K562 (cell line): ENCODE results near the gene PITPNC1. TPM values are rescaled to one million over a fixed set of nuclear protein-coding genes. Genes with fewer than 3 reads are reported as not detected.
A peak's percentile ranks its signal among the peaks of the same experiment; 100 is the strongest.

ENCODE experiments used
- DPF2 ChIP-seq: fragments of 450-650 bp; IDR thresholded peaks from 2 replicates; pipeline ENCODE4 v1.6.1; 2016
- EHMT2 ChIP-seq: fragments of 450-650 bp; IDR thresholded peaks from 2 replicates; pipeline ENCODE4 v1.6.1; 2018; ENCODE audit warnings: antibody characterized with exemption
- EP400 ChIP-seq: fragments of 450-650 bp; IDR thresholded peaks from 2 replicates; pipeline ENCODE4 v1.6.1; 2017; ENCODE audit warnings: antibody characterized with exemption, mild to moderate bottlenecking, moderate library complexity
- ERF ChIP-seq: fragments of 450-650 bp; formaldehyde crosslinking; IDR thresholded peaks from 2 replicates; pipeline ENCODE4 v1.4.0; 2020; ENCODE audit warnings: mild to moderate bottlenecking, mixed read lengths
- MECOM ChIP-seq: fragments of 250-450 bp; sonication (Bioruptor Pico); IDR thresholded peaks from 2 replicates; pipeline ENCODE4 v1.8.0; 2022; ENCODE audit warnings: inconsistent platforms
- MTF1 ChIP-seq: fragments of 250-450 bp; sonication (Bioruptor Pico); IDR thresholded peaks from 2 replicates; pipeline ENCODE4 v1.9.0; 2021; ENCODE audit warnings: moderate library complexity, mild to moderate bottlenecking, inconsistent platforms, borderline replicate concordance
- POLR2AphosphoS2 ChIP-seq: IDR thresholded peaks from 2 replicates; pipeline ENCODE4 v1.6.1; 2012; ENCODE audit warnings: low read length, improper control_type of control experiment
- SMARCC2 ChIP-seq: fragments of 450-650 bp; IDR thresholded peaks from 2 replicates; pipeline ENCODE4 v1.6.1; 2017; ENCODE audit warnings: antibody characterized with exemption, moderate library complexity, mild to moderate bottlenecking, low read depth
- TBP ChIP-seq: optimal IDR thresholded peaks from 2 replicates; pipeline ENCODE3; 2011; ENCODE audit warnings: low read depth, low read length, improper control_type of control experiment
- TFAM ChIP-seq: fragments of 250-450 bp; sonication (Bioruptor Pico); conservative IDR thresholded peaks from 2 replicates; pipeline ENCODE4 v1.5.0; 2021; ENCODE audit warnings: mild to moderate bottlenecking, moderate library complexity
- ZNF140 ChIP-seq: fragments of 250-450 bp; sonication (Bioruptor Pico); IDR thresholded peaks from 2 replicates; pipeline ENCODE4 v1.8.0; 2021; ENCODE audit warnings: moderate library complexity, mild to moderate bottlenecking, inconsistent platforms
- polyA plus RNA-seq, 8 experiments: library from polyadenylated mRNA; depleted of rRNA in 4 of 8; stranded (reverse) in 5 of 8; unstranded in 3 of 8; fragments of >200 nt; fragmentation: Nextera tagmentation in 2 of 8; fragmentation: Illumina TruSeq in 1 of 8; extraction: Ambion mirVana in 2 of 8; extraction: Trizol in 1 of 8; gene quantifications; 2 replicates each; pipeline versions ENCODE4 v1.2.1 to v1.2.3, GENCODE V29; 2011 to 2014; ENCODE audit warnings: inconsistent platforms in 1 of 8, missing spikeins in 1 of 8
- total RNA-seq, 7 experiments: library from RNA; depleted of rRNA in 6 of 7; stranded (reverse); fragments of >200 nt in 6 of 7; fragmentation: Illumina TruSeq in 2 of 7; extraction: Trizol in 2 of 7; gene quantifications; 2 replicates each; pipeline versions ENCODE4 v1.2.1 to v1.2.3, GENCODE V29; 2011 to 2021; ENCODE audit warnings: low replicate concordance in 1 of 7
- TF ChIP-seq, protein P1 (sequence below): fragments of 450-650 bp; formaldehyde crosslinking; IDR thresholded peaks from 2 replicates; pipeline ENCODE4 v1.4.0; 2020; ENCODE audit warnings: mild to moderate bottlenecking
- TF ChIP-seq, protein P2 (sequence below): fragments of 200-800 bp; sonication (Bioruptor generic); IDR thresholded peaks from 2 replicates; pipeline ENCODE4 v1.6.1; 2017; ENCODE audit warnings: missing genetic modification characterization, missing compliant biosample characterization
- TF ChIP-seq, protein P3 (sequence below): fragments of 250-450 bp; sonication (Bioruptor Pico); IDR thresholded peaks from 2 replicates; pipeline ENCODE4 v1.4.0; 2020; ENCODE audit warnings: mild to moderate bottlenecking, moderate library complexity, borderline replicate concordance

PITPNC1 gene
- total and polyA plus RNA-seq, 9 of the 15 experiments (the other 6 are each of a cell fraction or from before 2014, with no cell fraction given), result 0.11 to 1.1 (median 0.65) TPM

DNA sequence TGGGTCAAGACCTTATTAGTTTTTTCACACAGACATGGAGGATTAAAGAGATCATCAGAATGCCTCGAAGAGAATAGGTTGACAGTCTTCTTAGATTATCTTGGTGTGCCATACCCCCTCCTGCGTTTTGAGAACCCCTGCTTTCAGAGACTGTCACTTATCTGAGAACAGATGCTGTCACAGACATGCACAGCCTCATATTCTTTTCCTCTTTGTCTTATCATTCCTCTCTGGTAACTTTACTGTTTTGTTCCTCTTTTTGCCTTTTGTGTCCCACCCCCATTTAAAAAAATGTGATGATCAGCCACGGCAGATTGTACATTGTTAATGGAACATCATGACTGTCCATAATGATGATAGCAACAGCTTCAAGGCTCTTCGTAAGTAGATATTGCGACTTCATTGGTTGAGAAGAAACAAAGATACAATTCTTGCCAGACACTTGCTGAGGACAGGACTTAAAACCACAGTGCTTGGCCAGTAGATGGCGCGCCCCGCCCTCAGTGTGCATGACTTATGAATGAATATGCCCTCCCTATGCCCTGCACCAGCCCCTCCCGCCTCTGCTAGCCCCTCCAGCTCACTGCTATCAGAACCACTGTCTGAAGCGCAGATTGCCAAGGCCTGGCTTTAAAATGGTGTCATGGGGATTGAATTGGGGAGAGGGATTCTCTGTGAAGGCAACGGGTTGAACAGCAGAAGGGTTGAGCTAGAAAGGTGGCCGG is 2.6 kb upstream of the PITPNC1 start (continued):
- TF ChIP-seq, protein P1, sequence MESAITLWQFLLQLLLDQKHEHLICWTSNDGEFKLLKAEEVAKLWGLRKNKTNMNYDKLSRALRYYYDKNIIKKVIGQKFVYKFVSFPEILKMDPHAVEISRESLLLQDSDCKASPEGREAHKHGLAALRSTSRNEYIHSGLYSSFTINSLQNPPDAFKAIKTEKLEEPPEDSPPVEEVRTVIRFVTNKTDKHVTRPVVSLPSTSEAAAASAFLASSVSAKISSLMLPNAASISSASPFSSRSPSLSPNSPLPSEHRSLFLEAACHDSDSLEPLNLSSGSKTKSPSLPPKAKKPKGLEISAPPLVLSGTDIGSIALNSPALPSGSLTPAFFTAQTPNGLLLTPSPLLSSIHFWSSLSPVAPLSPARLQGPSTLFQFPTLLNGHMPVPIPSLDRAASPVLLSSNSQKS (CRISPR knock-in tag), result no peak
- no peak for TF ChIP-seq TFAM (CRISPR knock-in tag)
- TF ChIP-seq EP400, result peak; percentile 22; the same call in 1 of the 2 replicates
- TF ChIP-seq, protein P2, sequence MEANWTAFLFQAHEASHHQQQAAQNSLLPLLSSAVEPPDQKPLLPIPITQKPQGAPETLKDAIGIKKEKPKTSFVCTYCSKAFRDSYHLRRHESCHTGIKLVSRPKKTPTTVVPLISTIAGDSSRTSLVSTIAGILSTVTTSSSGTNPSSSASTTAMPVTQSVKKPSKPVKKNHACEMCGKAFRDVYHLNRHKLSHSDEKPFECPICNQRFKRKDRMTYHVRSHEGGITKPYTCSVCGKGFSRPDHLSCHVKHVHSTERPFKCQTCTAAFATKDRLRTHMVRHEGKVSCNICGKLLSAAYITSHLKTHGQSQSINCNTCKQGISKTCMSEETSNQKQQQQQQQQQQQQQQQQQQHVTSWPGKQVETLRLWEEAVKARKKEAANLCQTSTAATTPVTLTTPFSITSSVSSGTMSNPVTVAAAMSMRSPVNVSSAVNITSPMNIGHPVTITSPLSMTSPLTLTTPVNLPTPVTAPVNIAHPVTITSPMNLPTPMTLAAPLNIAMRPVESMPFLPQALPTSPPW, result peak; percentile 71
- TF ChIP-seq ZNF140 (CRISPR knock-in tag), result no peak
- peak; percentile 93 for TF ChIP-seq DPF2
- TF ChIP-seq EHMT2, result peak; percentile 45; the same call in 1 of the 2 replicates
- TF ChIP-seq, protein P3, sequence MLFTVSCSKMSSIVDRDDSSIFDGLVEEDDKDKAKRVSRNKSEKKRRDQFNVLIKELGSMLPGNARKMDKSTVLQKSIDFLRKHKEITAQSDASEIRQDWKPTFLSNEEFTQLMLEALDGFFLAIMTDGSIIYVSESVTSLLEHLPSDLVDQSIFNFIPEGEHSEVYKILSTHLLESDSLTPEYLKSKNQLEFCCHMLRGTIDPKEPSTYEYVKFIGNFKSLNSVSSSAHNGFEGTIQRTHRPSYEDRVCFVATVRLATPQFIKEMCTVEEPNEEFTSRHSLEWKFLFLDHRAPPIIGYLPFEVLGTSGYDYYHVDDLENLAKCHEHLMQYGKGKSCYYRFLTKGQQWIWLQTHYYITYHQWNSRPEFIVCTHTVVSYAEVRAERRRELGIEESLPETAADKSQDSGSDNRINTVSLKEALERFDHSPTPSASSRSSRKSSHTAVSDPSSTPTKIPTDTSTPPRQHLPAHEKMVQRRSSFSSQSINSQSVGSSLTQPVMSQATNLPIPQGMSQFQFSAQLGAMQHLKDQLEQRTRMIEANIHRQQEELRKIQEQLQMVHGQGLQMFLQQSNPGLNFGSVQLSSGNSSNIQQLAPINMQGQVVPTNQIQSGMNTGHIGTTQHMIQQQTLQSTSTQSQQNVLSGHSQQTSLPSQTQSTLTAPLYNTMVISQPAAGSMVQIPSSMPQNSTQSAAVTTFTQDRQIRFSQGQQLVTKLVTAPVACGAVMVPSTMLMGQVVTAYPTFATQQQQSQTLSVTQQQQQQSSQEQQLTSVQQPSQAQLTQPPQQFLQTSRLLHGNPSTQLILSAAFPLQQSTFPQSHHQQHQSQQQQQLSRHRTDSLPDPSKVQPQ (CRISPR knock-in tag), result no peak
- TF ChIP-seq ERF (CRISPR knock-in tag), result no peak
- TF ChIP-seq MTF1, result no peak
- no peak for TF ChIP-seq POLR2AphosphoS2
- TF ChIP-seq TBP, result no peak
- peak; percentile 71 for TF ChIP-seq MECOM (CRISPR knock-in tag)
- peak; percentile 46; the same call in 1 of the 2 replicates for TF ChIP-seq SMARCC2
